SW480 (cell line): ENCODE results near the gene HIF3A.
"Not testable (repeated sequence)": the region's sequence is repeated elsewhere in the genome, so short reads cannot be mapped to it uniquely, and the experiment has no call there.

Experiments used
- DNase-seq: peaks from one replicate; pipeline ENCODE4 v3.0.0-alpha.2; 2016; ENCODE audit warnings: low spot score

The HIF3A gene

GRCh38 chr19:46296722-46297461, at the start of gene HIF3A:
HIF3A (plus strand) TSS chr19:46297042; CDS start chr19:46297077, 35 bp downstream.
- no peak for DNase-seq

DNA sequence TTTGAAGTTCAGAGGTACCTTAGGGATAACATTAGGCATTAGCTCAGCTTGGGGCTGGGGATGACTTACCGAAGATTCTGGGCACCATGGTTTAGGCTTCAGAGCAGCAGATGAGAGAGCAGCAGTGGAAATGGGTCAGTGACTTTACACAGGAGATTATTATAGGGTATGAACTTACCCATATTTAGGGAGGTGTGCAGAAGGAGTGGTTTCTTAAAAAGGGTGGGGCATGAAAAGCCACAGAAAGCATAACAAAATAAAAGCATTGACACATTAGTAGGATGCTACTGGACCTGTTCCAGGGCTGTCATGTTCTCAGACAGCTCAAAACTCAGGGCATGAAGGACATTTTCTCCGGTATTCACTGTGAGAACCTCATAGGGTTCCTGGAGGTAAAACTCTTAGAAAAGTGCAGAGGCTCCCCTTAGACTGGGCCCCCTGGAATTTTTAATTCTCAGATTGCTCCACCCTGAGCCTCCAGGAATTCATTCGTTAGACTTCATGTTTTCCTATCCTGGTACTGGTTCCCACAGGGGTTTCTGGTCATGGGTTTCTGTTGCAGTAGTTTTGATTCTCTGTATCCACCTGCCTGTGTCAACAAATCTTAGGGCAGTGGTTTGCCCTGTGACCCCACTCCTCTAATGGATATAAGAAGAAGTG, 46.6 kb upstream of the HIF3A start:
- peak; percentile 31 for DNase-seq

DNA sequence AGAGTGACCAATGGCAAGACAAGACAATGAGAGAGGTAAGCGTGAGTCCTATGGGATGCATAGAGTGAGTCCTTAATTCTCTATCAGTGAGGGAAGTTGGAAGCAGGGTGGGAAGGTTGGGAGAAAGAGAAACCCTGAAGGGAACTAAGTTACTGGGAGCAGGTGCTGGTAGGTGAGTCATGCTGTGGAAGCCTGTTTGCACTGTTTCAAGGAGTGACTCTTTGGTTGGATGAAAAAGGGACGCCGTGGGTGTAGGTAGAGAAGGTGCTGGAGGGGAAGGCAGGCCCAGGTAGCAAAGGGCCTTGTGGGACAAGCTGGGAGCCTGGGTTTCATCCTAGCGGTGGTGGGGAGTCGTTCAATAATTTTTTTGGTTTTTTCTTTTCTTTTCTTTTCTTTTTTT, 45.4 kb upstream of the HIF3A start:
- DNase-seq: peak; percentile 69

DNA sequence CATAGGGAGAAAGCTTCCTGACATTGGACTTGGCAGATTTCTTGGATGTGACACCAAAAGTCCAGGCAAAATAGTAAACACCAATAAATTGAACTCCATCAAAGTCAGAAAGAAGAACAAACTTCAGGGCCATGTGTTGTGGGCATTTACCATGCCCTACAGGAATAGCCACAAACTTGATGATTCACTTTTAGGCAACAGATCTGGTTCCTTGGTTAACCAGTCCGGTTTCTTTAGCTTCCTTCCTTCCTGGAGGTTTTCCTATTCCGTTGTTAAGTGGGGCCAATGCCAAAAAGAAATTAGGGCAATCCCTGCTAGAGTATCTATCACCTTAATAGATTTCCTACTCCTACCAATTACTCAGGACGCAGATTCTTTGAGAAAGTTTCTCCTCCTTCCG, 42.1 kb upstream of the HIF3A start:
- no peak for DNase-seq

GRCh38 chr19:46256855-46257254, 40.0 kb upstream of the HIF3A start:
- DNase-seq: no peak

DNA sequence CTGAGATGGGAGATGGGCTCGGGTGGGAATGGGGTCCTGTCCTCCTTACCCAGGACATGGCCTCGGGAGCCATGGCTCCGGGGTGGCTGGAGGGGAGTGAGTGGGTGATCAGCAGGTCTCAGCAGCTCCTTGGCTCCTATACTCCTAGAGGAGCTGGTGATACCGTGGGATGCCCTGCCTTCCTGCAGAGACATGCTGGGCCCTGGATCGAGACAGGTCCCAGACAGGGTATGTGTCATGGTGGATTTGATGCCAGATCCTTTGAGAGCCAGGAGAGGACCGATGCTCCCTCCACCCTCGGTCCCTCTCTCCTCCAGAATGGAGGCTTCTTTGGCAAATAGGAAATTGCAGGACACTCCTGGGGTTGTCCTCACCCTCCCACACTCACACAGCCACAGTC, 35.3 kb upstream of the HIF3A start:
- not testable (repeated sequence) for DNase-seq

DNA sequence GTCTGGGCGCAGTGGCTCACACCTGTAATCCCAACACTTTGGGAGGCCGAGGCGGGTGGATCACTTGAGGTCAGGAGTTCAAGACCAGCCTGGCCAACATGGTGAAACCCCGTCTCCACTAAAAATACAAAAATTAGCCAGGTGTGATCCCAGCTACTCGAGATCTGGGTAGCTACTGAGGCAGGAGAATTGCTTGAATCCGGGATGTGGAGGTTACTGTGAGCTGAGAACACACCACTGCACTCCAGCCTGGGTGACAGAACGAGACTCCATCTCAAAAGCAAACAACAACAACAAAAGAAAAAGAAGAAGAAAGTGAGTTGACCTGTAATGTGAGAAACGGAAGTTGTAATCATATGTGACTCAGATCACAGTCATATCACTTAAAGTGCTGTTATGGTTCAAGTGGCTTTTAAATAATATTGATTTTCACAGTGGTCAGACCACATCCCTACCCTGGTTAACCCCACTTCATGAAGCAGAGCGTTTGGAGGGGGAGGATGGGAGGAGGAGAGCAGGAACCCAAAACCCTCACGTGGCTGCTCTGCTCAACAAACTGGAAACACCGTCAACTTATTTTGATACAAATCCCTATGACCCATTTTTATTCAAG, 34.1 kb upstream of the HIF3A start:
- DNase-seq: peak; percentile 99

DNA sequence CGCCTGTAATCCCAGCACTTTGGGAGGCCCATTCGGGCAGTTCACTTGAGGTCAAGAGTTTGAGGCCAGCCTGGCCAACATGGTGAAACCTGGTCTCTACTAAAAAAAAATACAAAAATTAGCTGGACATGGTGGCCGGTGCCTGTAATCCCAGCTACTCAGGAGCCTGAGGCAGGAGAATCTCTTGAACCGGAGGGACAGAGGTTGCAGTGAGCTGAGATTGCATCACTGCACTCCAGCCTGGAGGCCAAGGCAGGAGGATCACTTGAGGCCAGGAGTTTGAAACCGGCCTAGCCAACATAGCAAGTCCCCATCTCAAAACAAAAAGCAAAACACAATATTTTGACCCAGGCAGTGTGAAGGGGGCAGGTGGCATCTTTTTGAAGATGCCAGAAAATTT, 32.0 kb upstream of the HIF3A start:
- not testable (repeated sequence) for DNase-seq

- peak; percentile 87 for DNase-seq
Measured at GRCh38 chr19:46265217-46265828, 31.5 kb upstream of the HIF3A start.

DNA sequence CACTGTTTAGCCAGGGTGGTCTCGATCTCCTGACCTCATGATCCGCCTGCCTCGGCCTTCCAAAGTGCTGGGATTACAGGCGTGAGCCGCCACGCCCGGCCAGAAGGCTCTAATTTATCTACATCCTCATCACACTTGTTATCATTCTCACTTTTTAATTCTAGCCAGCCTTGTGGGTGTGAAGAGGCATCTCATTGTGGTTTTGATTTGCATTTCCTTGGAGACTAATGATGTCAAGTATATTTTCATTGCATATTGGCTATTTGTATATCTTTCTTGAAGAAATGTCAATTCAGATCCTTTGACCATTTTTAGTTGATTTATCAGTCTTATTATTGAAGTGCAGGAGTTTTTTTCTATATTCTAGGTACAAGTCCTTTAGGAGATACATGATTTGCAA, 27.7 kb upstream of the HIF3A start:
- no peak for DNase-seq

DNA sequence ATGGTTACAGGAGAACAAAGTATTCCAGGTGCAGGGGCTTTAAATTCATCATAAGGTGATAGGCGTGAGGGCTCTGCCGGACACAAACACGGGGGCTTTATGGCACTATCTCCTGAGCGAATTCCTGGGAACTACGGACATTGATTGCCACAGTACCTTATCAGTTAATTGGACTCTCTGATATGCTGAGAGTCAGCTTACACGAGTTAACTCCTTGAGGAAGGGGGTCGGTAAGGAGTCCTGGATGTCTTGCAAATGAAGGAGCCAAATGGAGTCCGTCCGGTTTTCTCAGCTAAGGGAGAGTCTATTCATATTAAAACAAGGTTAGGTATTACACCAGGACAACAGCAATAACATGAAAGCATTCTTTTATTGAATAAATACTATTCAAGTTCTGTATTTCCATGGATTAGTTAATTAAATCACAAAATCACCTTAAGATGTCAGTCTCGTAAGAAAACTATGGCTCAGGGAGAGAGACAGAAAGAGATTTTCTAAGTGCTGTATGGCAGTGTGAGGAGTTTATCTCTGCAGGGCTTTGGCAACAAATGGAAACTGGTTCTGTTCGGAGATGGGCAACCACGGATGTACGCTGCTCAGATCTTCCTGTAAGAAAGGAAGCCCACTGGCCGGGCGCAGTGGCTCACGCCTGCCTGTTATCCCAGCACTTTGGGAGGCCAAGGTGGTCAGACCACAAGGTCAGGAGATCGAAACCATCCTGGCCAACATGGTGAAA, 26.2 kb upstream of the HIF3A start:
- no peak for DNase-seq

DNA sequence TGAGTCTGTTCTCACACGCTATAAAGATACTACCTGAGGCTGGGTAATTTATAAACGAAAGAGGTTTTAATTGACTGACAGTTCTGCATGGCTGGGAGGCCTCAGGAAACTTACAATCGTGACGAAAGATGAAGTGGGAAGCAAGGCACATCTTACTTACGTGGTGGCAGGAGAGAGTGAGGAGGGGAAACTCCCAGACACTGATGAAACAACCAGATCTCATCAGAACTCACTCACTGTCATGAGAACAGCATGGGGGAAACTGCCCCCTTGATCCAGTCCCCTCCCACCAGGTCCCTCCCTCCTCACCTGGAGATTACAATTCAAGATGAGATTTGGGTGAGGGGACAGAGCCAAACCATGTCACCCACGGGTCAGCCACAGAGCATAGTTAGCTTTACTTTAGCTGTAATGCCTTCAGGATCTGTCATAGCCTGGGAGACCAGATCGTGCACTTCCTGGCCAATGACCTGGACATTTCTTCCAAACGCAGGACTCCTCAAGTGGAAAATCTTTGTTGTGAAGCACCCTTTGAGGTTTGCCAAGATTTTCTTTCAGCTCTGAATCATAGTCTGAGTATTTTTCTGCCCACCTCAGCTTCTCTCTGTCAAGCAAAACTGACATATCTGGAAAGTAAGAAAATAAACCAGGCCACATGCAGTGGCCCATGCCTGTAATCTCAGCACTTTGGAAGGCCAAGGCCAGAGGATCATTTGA, 25.2 kb upstream of the HIF3A start:
- peak; percentile 45 for DNase-seq

GRCh38 chr19:46273931-46274330, 22.9 kb upstream of the HIF3A start:
- not testable (repeated sequence) for DNase-seq

DNA sequence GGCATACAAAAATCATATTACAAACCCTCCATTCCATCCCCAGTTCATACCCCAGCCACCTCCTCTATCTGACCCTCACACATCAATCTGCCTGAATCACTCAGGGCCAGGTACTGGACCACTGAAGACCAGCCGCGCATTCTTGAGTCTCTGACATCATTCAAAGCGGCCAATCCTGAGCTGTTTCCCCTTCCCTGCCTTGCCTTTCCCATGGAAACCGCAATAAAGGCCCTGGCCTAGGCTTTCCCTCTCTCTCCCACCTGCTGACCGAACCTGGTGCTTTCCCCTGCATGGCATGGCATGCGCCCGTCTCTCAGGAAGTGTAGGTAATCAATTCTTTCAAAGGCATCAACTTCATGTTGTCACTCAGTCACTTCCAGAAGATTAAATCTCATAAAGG, 17.7 kb upstream of the HIF3A start:
- no peak for DNase-seq

DNA sequence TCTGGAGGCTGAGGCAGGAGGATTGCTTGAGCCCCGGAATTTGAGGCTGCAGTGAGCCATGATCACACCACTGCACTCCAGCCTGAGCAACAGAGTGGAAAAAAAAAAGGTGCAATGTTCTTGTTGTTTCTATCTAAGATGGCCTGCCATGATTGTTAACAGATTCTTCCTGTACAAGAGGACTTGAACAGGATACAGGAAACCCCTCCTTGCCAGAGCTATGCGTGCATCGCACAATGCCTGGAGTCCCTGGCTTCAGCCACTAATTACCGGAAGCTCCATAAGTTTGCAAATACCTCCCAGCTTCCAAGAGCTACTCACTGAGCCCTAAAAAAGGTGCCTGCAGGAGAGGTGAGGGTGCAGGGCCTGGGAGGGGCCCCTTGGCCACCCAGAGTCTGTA, 13.1 kb upstream of the HIF3A start:
- no peak for DNase-seq

DNA sequence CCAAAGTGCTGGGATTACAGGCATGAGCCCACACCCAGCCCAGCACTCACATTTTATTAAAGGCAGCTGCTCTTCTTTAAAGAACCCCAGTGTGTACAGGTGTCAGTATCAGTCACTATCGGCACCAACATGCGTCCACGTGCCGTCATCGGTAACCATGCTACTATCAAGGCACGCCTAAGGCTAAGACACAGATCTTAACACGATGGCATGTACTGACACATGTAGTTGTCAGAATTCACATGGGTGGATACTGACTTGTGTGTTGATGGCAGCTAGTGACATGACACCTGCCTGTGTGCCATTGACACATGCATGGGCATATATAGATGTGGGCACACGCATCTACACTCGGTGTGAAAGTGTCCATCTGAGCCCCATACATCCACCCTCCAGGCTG, 12.2 kb upstream of the HIF3A start:
- DNase-seq: no peak

DNA sequence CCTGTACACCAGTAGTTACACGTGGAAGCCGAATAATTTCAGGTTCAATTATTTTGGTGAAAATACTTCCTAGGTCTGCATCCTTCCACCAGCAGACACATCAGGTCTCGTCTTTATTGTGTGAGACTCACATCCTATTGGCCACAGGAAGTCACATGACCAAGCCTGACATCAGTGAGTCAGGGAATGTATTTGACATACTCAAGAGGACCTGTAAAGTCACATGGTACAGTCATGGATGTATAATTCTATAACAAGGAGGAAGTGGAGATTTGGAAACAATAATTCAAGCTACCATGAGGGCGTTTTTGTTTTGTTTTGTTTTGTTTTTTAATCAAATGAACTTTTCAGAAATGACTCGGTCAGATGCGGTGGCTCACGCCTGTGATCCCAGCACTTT, 9.3 kb upstream of the HIF3A start:
- DNase-seq: peak; percentile 47

DNA sequence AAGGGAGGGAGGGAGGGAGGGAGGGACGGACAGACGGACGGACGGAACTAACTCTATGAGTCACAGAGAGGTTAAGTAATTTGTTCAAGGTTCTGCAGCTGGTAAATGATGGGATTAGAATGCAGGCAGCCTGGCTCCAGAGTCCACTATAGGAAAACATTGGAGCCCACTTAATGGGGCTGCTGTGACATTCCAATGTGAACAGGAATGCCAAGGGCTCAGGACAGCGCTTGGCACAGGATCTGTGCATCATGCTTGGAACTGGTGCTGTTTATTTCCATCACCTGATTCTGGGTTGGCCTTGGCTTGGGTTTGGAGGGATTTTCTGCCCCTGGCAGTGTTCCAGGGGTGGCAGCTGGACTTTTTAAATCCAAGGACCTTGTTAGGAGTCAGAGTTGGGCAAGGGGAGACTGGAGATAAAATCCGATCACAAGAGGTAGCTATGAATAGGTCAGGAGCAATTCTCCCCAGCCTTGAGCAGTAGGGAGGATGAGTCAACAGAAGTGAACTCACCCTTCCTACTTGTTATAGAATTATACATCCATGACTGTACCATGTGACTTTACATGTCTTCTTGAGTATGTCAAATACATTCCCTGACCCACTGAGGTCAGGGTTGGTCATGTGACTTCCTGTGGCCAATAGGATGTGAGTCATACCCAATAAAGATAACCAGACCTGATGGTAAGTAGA, 7.8 kb upstream of the HIF3A start:
- peak; percentile 71 for DNase-seq

DNA sequence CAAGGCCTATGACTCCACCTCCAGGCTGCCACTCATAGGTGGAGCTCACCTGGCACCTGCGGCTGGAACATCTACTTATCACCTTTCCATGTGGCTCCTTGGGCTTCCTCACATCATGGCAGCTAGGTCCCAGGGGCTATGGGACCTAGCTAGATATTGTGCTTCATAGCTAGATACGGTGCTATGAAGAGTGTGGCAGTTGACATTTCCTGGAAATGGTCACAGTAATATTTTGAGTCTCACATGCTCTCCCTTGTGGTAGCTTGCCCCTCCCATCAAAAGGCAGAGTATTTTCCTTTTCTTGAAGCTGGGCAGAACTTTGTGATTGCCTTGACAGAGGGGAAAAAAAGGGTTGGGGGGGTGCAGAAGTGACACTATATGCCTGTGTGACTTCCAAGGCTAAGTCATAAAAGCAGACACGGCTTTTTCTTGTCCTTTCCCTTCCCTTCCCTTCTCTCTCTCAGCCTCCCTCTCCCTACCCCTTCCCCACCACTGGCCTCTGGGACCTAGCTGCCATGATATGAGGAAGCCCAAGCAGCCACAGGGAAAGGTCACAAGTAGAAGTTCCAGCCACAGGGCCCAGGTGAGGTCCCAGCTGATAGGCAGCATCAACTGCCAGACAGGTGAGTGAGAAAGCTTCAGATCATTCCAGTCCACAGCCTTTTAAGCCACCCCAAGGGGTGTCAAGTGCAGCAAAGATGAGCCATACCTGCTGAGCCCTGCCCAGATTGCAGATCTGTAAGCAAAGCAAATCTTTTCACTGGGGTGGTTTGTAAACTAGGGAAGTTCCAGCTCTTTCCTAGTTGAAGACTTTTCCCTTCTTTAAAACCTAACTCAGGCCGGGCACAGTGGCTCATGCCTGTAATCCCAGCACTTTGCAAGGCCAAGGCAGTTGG, 6.9 kb upstream of the HIF3A start:
- DNase-seq: no peak

DNA sequence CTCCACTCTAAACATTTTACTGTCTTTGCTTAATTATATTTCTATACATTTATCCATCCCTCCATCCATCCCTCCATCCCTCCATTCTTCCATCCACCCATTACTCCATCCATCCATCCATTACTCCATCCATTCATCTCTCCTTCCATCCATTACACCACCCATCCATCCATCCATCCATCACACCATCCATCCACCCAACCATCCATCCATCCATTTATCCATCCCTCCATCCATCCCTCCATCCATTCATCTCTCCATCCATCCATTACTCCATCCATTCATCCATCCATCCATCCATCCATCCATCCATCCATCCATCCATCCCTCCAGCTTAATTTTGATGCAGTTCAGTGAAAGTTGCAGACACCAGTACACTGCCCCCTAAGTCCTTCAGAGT, 5.0 kb upstream of the HIF3A start:
- DNase-seq: no peak
